A673 (cell line): ENCODE data around the gene STXBP5L. TPM values are rescaled to one million over a fixed set of nuclear protein-coding genes. Genes with fewer than 3 reads are reported as not detected.
"Not testable (repeated sequence)": the region's sequence is repeated elsewhere in the genome, so short reads cannot be mapped to it uniquely, and the experiment has no call there.

ENCODE experiments used
- BruUV-seq: library from RNA; stranded (reverse); fragments of 400-500 nt; replicated peaks from 2 replicates; lab custom pipeline; 2021; lab: Mats Ljungman, UMichigan
- CTCF ChIA-PET: fragments of 300-600 bp; sonication (Branson Sonifier 250); formaldehyde crosslinking; loops from one replicate; lab custom pipeline; 2022; ENCODE audit warnings: antibody characterized with exemption; lab: Charles Lee
- POLR2A ChIA-PET: fragments of 300-600 bp; sonication (Branson Sonifier 250); formaldehyde crosslinking; loops from one replicate; lab custom pipeline; 2022; ENCODE audit warnings: antibody characterized with exemption; ENCODE audit not compliant: low non-redundant PET; lab: Charles Lee
- DNase-seq: peaks from one replicate; pipeline ENCODE4 v3.0.0-alpha.2; 2015; ENCODE audit warnings: low spot score
- H3K27ac ChIP-seq: fragments of 200-600 bp; sonication (generic); 2 replicates; pipeline ENCODE4 v1.5.1; 2016; ENCODE audit warnings: mixed run types, low read depth, mild to moderate bottlenecking, mixed read lengths, antibody characterized with exemption, low read length; ENCODE audit not compliant: poor library complexity, severe bottlenecking
- H3K27me3 ChIP-seq: fragments of 200-600 bp; sonication (generic); replicated peaks from 2 replicates; pipeline ENCODE4 v1.6.1; 2017; ENCODE audit warnings: mixed run types, low read depth, mild to moderate bottlenecking, mixed read lengths, antibody characterized with exemption, low read length; ENCODE audit not compliant: insufficient read depth, poor library complexity
- H3K36me3 ChIP-seq: fragments of 200-600 bp; sonication (generic); 2 replicates; pipeline ENCODE4 v1.6.1; 2016; ENCODE audit warnings: mixed run types, mild to moderate bottlenecking, mixed read lengths, antibody characterized with exemption, low read length; ENCODE audit not compliant: insufficient read depth, poor library complexity, severe bottlenecking
- H3K4me1 ChIP-seq: fragments of 200-600 bp; sonication (generic); 2 replicates; pipeline ENCODE4 v1.6.1; 2017; ENCODE audit warnings: mixed run types, mild to moderate bottlenecking, mixed read lengths, antibody characterized with exemption, low read length; ENCODE audit not compliant: insufficient read depth, poor library complexity, severe bottlenecking
- H3K4me3 ChIP-seq: fragments of 200-600 bp; sonication (generic); 2 replicates; pipeline ENCODE4 v1.5.1; 2016; ENCODE audit warnings: low read depth, mixed run types, mild to moderate bottlenecking, mixed read lengths, low read length; ENCODE audit not compliant: poor library complexity, severe bottlenecking
- H3K9me3 ChIP-seq: fragments of 200-600 bp; sonication (generic); 2 replicates; pipeline ENCODE4 v1.6.1; 2016; ENCODE audit warnings: mixed run types, low read depth, mild to moderate bottlenecking, mixed read lengths, antibody characterized with exemption, low read length; ENCODE audit not compliant: poor library complexity, severe bottlenecking
- EZH2 ChIP-seq: fragments of 200-600 bp; sonication (generic); IDR thresholded peaks from 2 replicates; pipeline ENCODE4 v1.6.1; 2017; ENCODE audit warnings: borderline replicate concordance, low read depth, mild to moderate bottlenecking, mixed read lengths, antibody characterized with exemption, low read length; ENCODE audit not compliant: poor library complexity, severe bottlenecking
- intact Hi-C: fragments of 100-400 bp; cut with micrococcal nuclease; formaldehyde crosslinking; loops from one replicate; pipeline ENCODE4 v1.10.0; 2022; ENCODE audit not compliant: unreplicated experiment
- total RNA-seq: library from RNA; stranded (reverse); gene quantifications from 2 replicates; pipeline ENCODE4 v1.2.3, GENCODE V29; 2021
- TF ChIP-seq, protein P1 (sequence below): fragments of 300-800, 200-600 bp; sonication (generic); conservative IDR thresholded peaks from 2 replicates; pipeline ENCODE4 v1.5.1; 2017; ENCODE audit warnings: low read depth, mild to moderate bottlenecking, antibody characterized with exemption, low read length, moderate library complexity, mixed read lengths

STXBP5L gene
- total RNA-seq, 1 experiment from 2014 or later, result not detected

DNA sequence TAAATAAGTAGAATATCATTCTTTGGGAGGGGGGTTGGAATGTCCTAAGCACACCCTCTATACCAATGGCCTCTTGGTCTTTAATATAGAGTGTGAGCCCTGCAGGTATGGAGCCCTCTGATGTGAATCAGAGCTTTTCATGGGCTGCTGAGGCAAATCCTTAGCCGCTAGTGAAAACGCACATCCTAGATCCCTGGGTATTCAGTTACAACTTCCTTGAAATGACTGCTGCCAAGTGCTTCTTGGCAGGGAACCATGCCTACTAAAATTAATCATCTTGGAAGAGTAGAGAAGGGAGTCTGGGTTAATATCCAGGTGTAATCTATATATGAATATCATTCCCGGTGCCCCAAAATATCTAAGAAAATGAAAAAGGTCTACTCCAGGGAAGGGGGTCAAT lies 528.6 kb downstream of the STXBP5L start:
- H3K27me3 ChIP-seq, result no peaks in the 10 kb centered on the region
- BruUV-seq, result no TSS peak
- ChIA-PET CTCF (no interaction called here), POLR2A (no interaction called here)
- peaks cover 24% of the 10 kb centered on the region for H3K36me3 ChIP-seq
- TF ChIP-seq, protein P1, sequence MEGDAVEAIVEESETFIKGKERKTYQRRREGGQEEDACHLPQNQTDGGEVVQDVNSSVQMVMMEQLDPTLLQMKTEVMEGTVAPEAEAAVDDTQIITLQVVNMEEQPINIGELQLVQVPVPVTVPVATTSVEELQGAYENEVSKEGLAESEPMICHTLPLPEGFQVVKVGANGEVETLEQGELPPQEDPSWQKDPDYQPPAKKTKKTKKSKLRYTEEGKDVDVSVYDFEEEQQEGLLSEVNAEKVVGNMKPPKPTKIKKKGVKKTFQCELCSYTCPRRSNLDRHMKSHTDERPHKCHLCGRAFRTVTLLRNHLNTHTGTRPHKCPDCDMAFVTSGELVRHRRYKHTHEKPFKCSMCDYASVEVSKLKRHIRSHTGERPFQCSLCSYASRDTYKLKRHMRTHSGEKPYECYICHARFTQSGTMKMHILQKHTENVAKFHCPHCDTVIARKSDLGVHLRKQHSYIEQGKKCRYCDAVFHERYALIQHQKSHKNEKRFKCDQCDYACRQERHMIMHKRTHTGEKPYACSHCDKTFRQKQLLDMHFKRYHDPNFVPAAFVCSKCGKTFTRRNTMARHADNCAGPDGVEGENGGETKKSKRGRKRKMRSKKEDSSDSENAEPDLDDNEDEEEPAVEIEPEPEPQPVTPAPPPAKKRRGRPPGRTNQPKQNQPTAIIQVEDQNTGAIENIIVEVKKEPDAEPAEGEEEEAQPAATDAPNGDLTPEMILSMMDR, result no peak
- TF ChIP-seq EZH2, result no peak
- no peaks in the 10 kb centered on the region for H3K4me1 ChIP-seq
- intact Hi-C loops, result no loop called here
- no peak for DNase-seq
- no peak overlapping the region for H3K27ac ChIP-seq
- H3K4me3 ChIP-seq, result no peak overlapping the region
- H3K9me3 ChIP-seq, result no peaks in the 10 kb centered on the region

GRCh38 chr3:121443456-121443855 lies 535.5 kb downstream of the STXBP5L start:
- DNase-seq, result no peak
- Histone ChIP-seq H3K27ac (no peak overlapping the region), H3K4me3 (no peak overlapping the region), H3K9me3 (no peaks in the 10 kb centered on the region), H3K36me3 (peaks cover 13% of the 10 kb centered on the region), H3K27me3 (no peaks in the 10 kb centered on the region), H3K4me1 (no peaks in the 10 kb centered on the region)
- no TSS peak for BruUV-seq
- TF ChIP-seq, protein P1, result no peak
- CTCF ChIA-PET, result no interaction called here
- intact Hi-C loops, result no loop called here
- POLR2A ChIA-PET, result no interaction called here

DNA sequence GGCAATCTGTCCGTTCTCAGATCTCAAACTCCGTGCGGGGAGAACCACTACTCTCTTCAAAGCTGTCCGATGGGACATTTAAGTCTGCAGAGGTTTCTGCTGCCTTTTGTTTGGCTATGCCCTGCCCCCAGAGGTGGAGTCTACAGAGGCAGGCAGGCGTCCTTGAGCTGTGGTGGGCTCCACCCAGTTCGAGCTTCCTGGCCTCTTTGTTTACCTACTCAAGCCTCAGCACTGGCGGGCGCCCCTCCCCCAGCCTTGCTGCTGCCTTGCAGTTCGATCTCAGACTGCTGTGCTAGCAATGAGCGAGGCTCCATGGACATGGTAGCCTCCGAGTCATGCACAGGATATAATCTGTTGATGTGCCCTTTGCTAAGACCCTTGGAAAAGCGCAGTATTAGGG lies 543.7 kb downstream of the STXBP5L start:
- DNase-seq, CTCF ChIA-PET: not testable (repeated sequence)

DNA sequence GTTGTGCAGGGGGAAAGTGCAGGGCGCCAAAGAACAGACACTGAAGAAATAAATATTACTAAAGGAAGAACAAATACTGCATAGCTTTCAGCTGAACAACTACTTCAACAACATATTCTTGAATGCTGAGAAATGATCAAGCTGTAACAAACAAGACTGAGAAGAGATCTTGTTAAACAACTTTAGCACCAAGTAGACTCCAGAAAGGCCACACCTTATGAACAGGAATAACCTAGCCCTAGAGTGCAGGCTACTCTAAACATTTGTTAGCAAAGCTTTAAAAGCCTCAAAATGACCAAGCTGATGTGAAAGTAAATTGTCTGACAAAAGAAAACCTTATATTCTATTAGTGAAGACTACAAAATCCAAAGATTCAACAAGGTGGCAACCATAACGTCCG lies 554.6 kb downstream of the STXBP5L start:
- TF ChIP-seq EZH2, result no peak
- TF ChIP-seq, protein P1, result no peak
- no peaks in the 10 kb centered on the region for H3K9me3 ChIP-seq
- ChIA-PET CTCF (no interaction called here), POLR2A (no interaction called here)
- no peak overlapping the region for H3K27ac ChIP-seq
- H3K4me1 ChIP-seq, result no peaks in the 10 kb centered on the region
- no peak for DNase-seq
- no peak overlapping the region for H3K4me3 ChIP-seq
- H3K36me3 ChIP-seq, result peaks cover 46% of the 10 kb centered on the region
- no TSS peak for BruUV-seq
- intact Hi-C loops, result no loop called here
- H3K27me3 ChIP-seq, result no peaks in the 10 kb centered on the region

More for the DNA sequence above, 543.7 kb downstream of the STXBP5L start:
- intact Hi-C loops, H3K27ac ChIP-seq, BruUV-seq, H3K4me3 ChIP-seq, H3K4me1 ChIP-seq, H3K9me3 ChIP-seq, H3K36me3 ChIP-seq, POLR2A ChIA-PET, H3K27me3 ChIP-seq: not testable (repeated sequence)
